Neural progenitor cell (in vitro differentiated cells): ENCODE results near the gene GFOD1. TPM values are rescaled to one million over a fixed set of nuclear protein-coding genes. Genes with fewer than 3 reads are reported as not detected.
"Not testable (repeated sequence)": the region's sequence is repeated elsewhere in the genome, so short reads cannot be mapped to it uniquely, and the experiment has no call there.

ENCODE experiments used
- DNase-seq: peaks from one replicate; pipeline ENCODE4 v3.0.0-alpha.2; 2016; ENCODE audit warnings: low spot score
- H2AFZ ChIP-seq: fragments of 200-600 bp; sonication (generic); replicated peaks from 2 replicates; pipeline ENCODE4 v1.6.1; 2016; ENCODE audit warnings: antibody characterized with exemption
- H3F3A ChIP-seq: fragments of 200-600 bp; sonication (generic); 2 replicates; pipeline ENCODE4 v1.6.1; 2016; ENCODE audit warnings: antibody characterized with exemption, low read depth
- H3K27ac ChIP-seq: fragments of 200-600 bp; sonication (generic); 2 replicates; pipeline ENCODE4 v1.5.1; 2016; ENCODE audit warnings: mild to moderate bottlenecking
- H3K27me3 ChIP-seq: fragments of 200-600 bp; sonication (generic); 2 replicates; pipeline ENCODE4 v1.6.1; 2016; ENCODE audit warnings: mild to moderate bottlenecking, moderate library complexity
- H3K36me3 ChIP-seq: fragments of 200-600 bp; sonication (generic); 2 replicates; pipeline ENCODE4 v1.5.1; 2016
- H3K4me1 ChIP-seq: fragments of 200-600 bp; sonication (generic); 2 replicates; pipeline ENCODE4 v1.6.1; 2016; ENCODE audit warnings: mixed run types
- H3K4me2 ChIP-seq: fragments of 200-600 bp; sonication (generic); 2 replicates; pipeline ENCODE4 v1.6.1; 2016
- H3K4me3 ChIP-seq: fragments of 200-600 bp; sonication (generic); 2 replicates; pipeline ENCODE4 v1.5.1; 2016
- H3K79me2 ChIP-seq: fragments of 200-600 bp; sonication (generic); 2 replicates; pipeline ENCODE4 v1.6.1; 2016; ENCODE audit warnings: low read depth
- H3K9ac ChIP-seq: fragments of 200-600 bp; sonication (generic); 2 replicates; pipeline ENCODE4 v1.6.1; 2016
- H3K9me3 ChIP-seq: fragments of 200-600 bp; sonication (generic); 2 replicates; pipeline ENCODE4 v1.5.1; 2016; ENCODE audit warnings: low read depth
- H4K20me1 ChIP-seq: fragments of 200-600 bp; sonication (generic); 2 replicates; pipeline ENCODE4 v1.6.1; 2016; ENCODE audit warnings: low read depth
- H3K27ac Mint-ChIP-seq: 3 replicates; pipeline ENCODE4 v1.8.0; 2021; ENCODE audit warnings: mixed read lengths
- H3K27me3 Mint-ChIP-seq: 2 replicates; pipeline ENCODE4 v1.8.0; 2022; ENCODE audit warnings: low read depth, mild to moderate bottlenecking, inconsistent platforms, moderate library complexity, mixed read lengths; ENCODE audit not compliant: insufficient read depth
- H3K36me3 Mint-ChIP-seq: 3 replicates; pipeline ENCODE4 v1.8.0; 2021; ENCODE audit warnings: mixed read lengths
- H3K4me1 Mint-ChIP-seq: 3 replicates; pipeline ENCODE4 v1.8.0; 2021; ENCODE audit warnings: mixed read lengths
- H3K4me3 Mint-ChIP-seq: 3 replicates; pipeline ENCODE4 v1.8.0; 2021; ENCODE audit warnings: mild to moderate bottlenecking, moderate library complexity, mixed read lengths
- H3K9me3 Mint-ChIP-seq: 3 replicates; pipeline ENCODE4 v1.8.0; 2020; ENCODE audit warnings: mixed read lengths
- CTCF ChIP-seq: fragments of 200-600 bp; sonication (generic); IDR thresholded peaks from 2 replicates; pipeline ENCODE4 v1.5.1; 2017; ENCODE audit warnings: antibody characterized with exemption, mild to moderate bottlenecking
- EZH2 ChIP-seq: fragments of 200-600 bp; sonication (generic); IDR thresholded peaks from 2 replicates; pipeline ENCODE4 v1.6.1; 2017; ENCODE audit warnings: antibody characterized with exemption, mild to moderate bottlenecking, moderate library complexity
- EZH2phosphoT487 ChIP-seq: fragments of 200-600 bp; sonication (generic); IDR thresholded peaks from 2 replicates; pipeline ENCODE4 v1.6.1; 2017; ENCODE audit warnings: antibody characterized with exemption
- total RNA-seq: library from RNA; depleted of rRNA; stranded (reverse); fragments of >200 nt; gene quantifications from 2 replicates; pipeline ENCODE4 v1.2.3, GENCODE V29; 2015; ENCODE audit warnings: low replicate concordance

GFOD1 gene
- total RNA-seq, 1 donor from 2014 or later: 1.8 TPM

- no peaks in the 10 kb centered on the region for H3K27me3 Mint-ChIP-seq
- H3K9ac ChIP-seq: no peak overlapping the region
- H3K4me2 ChIP-seq: no peak overlapping the region
These were observed 50.8 kb downstream of the GFOD1 start for GRCh38 chr6:13436399-13437217.

GRCh38 chr6:13435477-13436246 is 51.7 kb downstream of the GFOD1 start:
- no peak overlapping the region for H3K27ac ChIP-seq
- TF ChIP-seq EZH2phosphoT487 (no peak), CTCF (no peak), EZH2 (no peak)

More at GRCh38 chr6:13436399-13437217, 50.8 kb downstream of the GFOD1 start:
- Histone ChIP-seq H2AFZ (no peak overlapping the region), H3K27ac (no peak overlapping the region), H3K27me3 (no peaks in the 10 kb centered on the region), H3K4me1 (no peaks in the 10 kb centered on the region), H4K20me1 (no peaks in the 10 kb centered on the region), H3K79me2 (no peaks in the 10 kb centered on the region), H3K4me3 (no peak overlapping the region), H3F3A (no peaks in the 10 kb centered on the region), H3K36me3 (no peaks in the 10 kb centered on the region), H3K9me3 (no peaks in the 10 kb centered on the region)
- DNase-seq: no peak
- Mint-ChIP-seq H3K9me3 (peaks cover 6% of the 10 kb centered on the region), H3K27ac (no peak overlapping the region), H3K36me3 (no peaks in the 10 kb centered on the region), H3K4me1 (peaks cover 3% of the 10 kb centered on the region), H3K4me3 (no peak overlapping the region)
- no peak for TF ChIP-seq EZH2phosphoT487
- TF ChIP-seq CTCF: no peak
- TF ChIP-seq EZH2: no peak

GRCh38 chr6:13434777-13435176 is 52.6 kb downstream of the GFOD1 start:
- TF ChIP-seq CTCF (no peak), EZH2 (no peak), EZH2phosphoT487 (no peak)
- H3K4me3 Mint-ChIP-seq: no peak overlapping the region
- no peak overlapping the region for H3K9ac ChIP-seq
- H3K79me2 ChIP-seq: no peaks in the 10 kb centered on the region
- H3K4me2 ChIP-seq: no peak overlapping the region
- H3K4me1 ChIP-seq: no peaks in the 10 kb centered on the region
- no peaks in the 10 kb centered on the region for H3K36me3 ChIP-seq
- peaks cover 6% of the 10 kb centered on the region for H3K4me1 Mint-ChIP-seq
- H3K27ac ChIP-seq: no peak overlapping the region
- H3K4me3 ChIP-seq: no peak overlapping the region
- H3K9me3 ChIP-seq: no peaks in the 10 kb centered on the region
- no peak for DNase-seq
- H3K36me3 Mint-ChIP-seq: no peaks in the 10 kb centered on the region
- H3K27ac Mint-ChIP-seq: no peak overlapping the region
- H3K27me3 ChIP-seq: no peaks in the 10 kb centered on the region
- H2AFZ ChIP-seq: no peak overlapping the region
- H3K9me3 Mint-ChIP-seq: peaks cover 6% of the 10 kb centered on the region
- no peaks in the 10 kb centered on the region for H3F3A ChIP-seq
- no peaks in the 10 kb centered on the region for H4K20me1 ChIP-seq
- H3K27me3 Mint-ChIP-seq: no peaks in the 10 kb centered on the region

More at GRCh38 chr6:13435477-13436246, 51.7 kb downstream of the GFOD1 start:
- no peak overlapping the region for H3K9ac ChIP-seq
- H3K4me1 ChIP-seq: no peaks in the 10 kb centered on the region
- Mint-ChIP-seq H3K27ac (no peak overlapping the region), H3K27me3 (no peaks in the 10 kb centered on the region), H3K4me1 (peaks cover 6% of the 10 kb centered on the region), H3K9me3 (peaks cover 6% of the 10 kb centered on the region), H3K36me3 (no peaks in the 10 kb centered on the region), H3K4me3 (no peak overlapping the region)
- H3K36me3 ChIP-seq: no peaks in the 10 kb centered on the region
- no peaks in the 10 kb centered on the region for H3K27me3 ChIP-seq
- H3K4me3 ChIP-seq: no peak overlapping the region
- H3K79me2 ChIP-seq: no peaks in the 10 kb centered on the region
- H3K4me2 ChIP-seq: no peak overlapping the region
- no peaks in the 10 kb centered on the region for H3K9me3 ChIP-seq
- no peak for DNase-seq
- H2AFZ ChIP-seq: no peak overlapping the region
- H4K20me1 ChIP-seq: no peaks in the 10 kb centered on the region
- no peaks in the 10 kb centered on the region for H3F3A ChIP-seq

- not testable (repeated sequence) for H2AFZ ChIP-seq, H3F3A ChIP-seq, H3K4me1 Mint-ChIP-seq, H3K9ac ChIP-seq, H3K9me3 Mint-ChIP-seq, H3K79me2 ChIP-seq, H3K36me3 ChIP-seq, H3K9me3 ChIP-seq, H3K4me2 ChIP-seq, H3K27ac ChIP-seq, H3K27me3 Mint-ChIP-seq, H3K4me1 ChIP-seq, H3K4me3 ChIP-seq, DNase-seq, H4K20me1 ChIP-seq, H3K27me3 ChIP-seq, H3K36me3 Mint-ChIP-seq, H3K27ac Mint-ChIP-seq, H3K4me3 Mint-ChIP-seq
These were observed 53.1 kb downstream of the GFOD1 start for GRCh38 chr6:13434135-13434775.
